ENCODE measurements around the gene PGM2L1.

Gene PGM2L1

GRCh38 chr11:74418509-74418895 lies 20.3 kb upstream of the PGM2L1 start:
- peak; percentile 31; the same call in 1 of the 2 replicates for TF ChIP-seq TEAD4 (IDR thresholded peaks at IDR 0.05)
- no peak for TF ChIP-seq CREB1 (IDR thresholded peaks at IDR 0.05; ENCODE audit: low read depth)
- TF ChIP-seq RAD21 (IDR thresholded peaks at IDR 0.05; ENCODE audit: low read depth) = no peak; the same call in 1 of the 2 replicates
- peak; percentile 76; the same call in 1 of the 2 replicates for TF ChIP-seq FOXM1 (IDR thresholded peaks at IDR 0.05; ENCODE audit: borderline replicate concordance, low read depth)
- peak; percentile 31 for TF ChIP-seq NFIC (IDR thresholded peaks at IDR 0.05)
- no peak for TF ChIP-seq YY1 (IDR thresholded peaks at IDR 0.05; ENCODE audit: low read depth)
- TF ChIP-seq EP300 (IDR thresholded peaks at IDR 0.05; ENCODE audit: borderline replicate concordance) = peak; percentile 84
- TF ChIP-seq TCF12 (IDR thresholded peaks at IDR 0.05; ENCODE audit: low read depth) = peak; percentile 59; the same call in 1 of the 2 replicates
- TF ChIP-seq CEBPB (IDR thresholded peaks at IDR 0.05) = peak; percentile 36; the same call in 1 of the 2 replicates
- no peak for TF ChIP-seq REST (IDR thresholded peaks at IDR 0.05; ENCODE audit: low read depth)
- TF ChIP-seq USF1 (IDR thresholded peaks at IDR 0.05) = no peak
- no peak for TF ChIP-seq TAF1 (IDR thresholded peaks at IDR 0.05; ENCODE audit: low read depth)
- TF ChIP-seq MAX (IDR thresholded peaks at IDR 0.05) = no peak
- no peak for TF ChIP-seq EGR1 (IDR thresholded peaks at IDR 0.05)
- TF ChIP-seq ZBTB7A (IDR thresholded peaks at IDR 0.05; ENCODE audit: low read depth) = no peak

GRCh38 chr11:74417860-74418508 lies 19.8 kb upstream of the PGM2L1 start:
- peak; percentile 87 for TF ChIP-seq REST (IDR thresholded peaks at IDR 0.05; ENCODE audit: low read depth)
- no peak for TF ChIP-seq NFIC (IDR thresholded peaks at IDR 0.05)
- TF ChIP-seq CREB1 (IDR thresholded peaks at IDR 0.05; ENCODE audit: low read depth) = no peak
- TF ChIP-seq EGR1 (IDR thresholded peaks at IDR 0.05) = no peak
- no peak for TF ChIP-seq EP300 (IDR thresholded peaks at IDR 0.05; ENCODE audit: borderline replicate concordance)

GRCh38 chr11:74417379-74417804 lies 19.2 kb upstream of the PGM2L1 start:
- TF ChIP-seq TAF1 (IDR thresholded peaks at IDR 0.05; ENCODE audit: low read depth) (no peak), TEAD4 (IDR thresholded peaks at IDR 0.05) (0 out of 2 replicates have a peak, but pooled peaks have one; percentile 9), FOXM1 (IDR thresholded peaks at IDR 0.05; ENCODE audit: borderline replicate concordance, low read depth) (peak; percentile 84), NFIC (IDR thresholded peaks at IDR 0.05) (peak; percentile 91), RAD21 (IDR thresholded peaks at IDR 0.05; ENCODE audit: low read depth) (no peak), TCF12 (IDR thresholded peaks at IDR 0.05; ENCODE audit: low read depth) (peak; percentile 50; the same call in 1 of the 2 replicates), MAX (IDR thresholded peaks at IDR 0.05) (peak; percentile 31), EP300 (IDR thresholded peaks at IDR 0.05; ENCODE audit: borderline replicate concordance) (peak; percentile 55; the same call in 1 of the 2 replicates), YY1 (IDR thresholded peaks at IDR 0.05; ENCODE audit: low read depth) (no peak)

- TF ChIP-seq TCF12 (IDR thresholded peaks at IDR 0.05; ENCODE audit: low read depth) = no peak
- no peak for TF ChIP-seq CEBPB (IDR thresholded peaks at IDR 0.05)
- no peak for TF ChIP-seq RAD21 (IDR thresholded peaks at IDR 0.05; ENCODE audit: low read depth)
- TF ChIP-seq REST (IDR thresholded peaks at IDR 0.05; ENCODE audit: low read depth) = no peak
- TF ChIP-seq EGR1 (IDR thresholded peaks at IDR 0.05) = no peak
Observed at GRCh38 chr11:74412733-74413359, 14.6 kb upstream of the PGM2L1 start.
